H1 (cell line): Measurements from ENCODE around the gene SHANK1.

ENCODE experiments used
- EZH2 ChIP-seq: fragments of 200-600 bp; sonication (generic); IDR thresholded peaks from 2 replicates; pipeline ENCODE4 v1.7.1; 2012; ENCODE audit warnings: low read depth, mild to moderate bottlenecking, moderate library complexity, low read length, inconsistent platforms; ENCODE audit not compliant: severe bottlenecking
- MAFK ChIP-seq: IDR thresholded peaks from 2 replicates; pipeline ENCODE4 v1.6.1; 2012; ENCODE audit warnings: low read depth, mild to moderate bottlenecking, improper control_type of control experiment, low read length
- NRF1 ChIP-seq: IDR thresholded peaks from 2 replicates; pipeline ENCODE4 v1.6.1; 2011; ENCODE audit warnings: mild to moderate bottlenecking, low read depth, low read length, improper control_type of control experiment
- POLR2A ChIP-seq, 2 experiments: IDR thresholded peaks; 1 replicate in 1 of 2; 2 replicates in 1 of 2; pipeline ENCODE4 v1.6.1; 2011; ENCODE audit warnings: low read depth in 2 of 2, low read length in 2 of 2, mild to moderate bottlenecking in 2 of 2; ENCODE audit errors: control extremely low read depth in 1 of 2
- SIN3A ChIP-seq, 2 experiments: IDR thresholded peaks in 1 of 2; conservative IDR thresholded peaks in 1 of 2; 2 replicates each; pipeline ENCODE4 v1.6.1; 2011 to 2012; ENCODE audit warnings: low read length in 2 of 2, improper control_type of control experiment in 1 of 2, low read depth in 1 of 2, mild to moderate bottlenecking in 1 of 2
- TF ChIP-seq, protein P1 (sequence below), 3 experiments: IDR thresholded peaks; 1 replicate in 2 of 3; 2 replicates in 1 of 3; pipeline versions ENCODE4 v1.5.1 to v1.6.1; 2011; ENCODE audit warnings: low read length in 3 of 3, mild to moderate bottlenecking in 3 of 3, inconsistent platforms in 2 of 3, low read depth in 1 of 3, moderate library complexity in 1 of 3; ENCODE audit not compliant: insufficient read depth in 1 of 3; ENCODE audit errors: control extremely low read depth in 1 of 3

DNA sequence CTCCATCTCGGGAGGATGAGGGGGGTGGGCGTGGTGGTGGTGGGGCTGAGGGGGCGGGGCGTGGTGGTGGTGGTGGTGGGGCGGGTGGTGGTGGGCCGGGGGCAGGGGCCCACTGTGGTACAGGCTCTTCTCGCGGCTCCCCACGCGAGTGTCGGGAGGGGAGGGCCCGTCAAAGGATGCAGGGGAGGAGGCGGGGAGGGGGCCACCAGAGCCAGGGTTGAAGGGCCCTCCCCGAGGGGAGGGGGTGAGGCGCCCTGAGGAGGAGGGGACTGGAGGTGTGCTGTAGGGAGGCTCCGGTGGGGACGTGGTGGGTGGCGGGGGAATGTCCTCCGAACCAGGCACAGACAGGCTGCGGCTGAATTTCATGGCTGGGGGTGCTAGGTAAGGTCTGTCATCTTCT, 50.7 kb downstream of the SHANK1 start:
- no peak for TF ChIP-seq NRF1
- no peak for TF ChIP-seq POLR2A (IDR thresholded peaks at IDR 0.05; ENCODE audit: control extremely low read depth in 1 of 2, low read depth in 2 of 2, low read length in 2 of 2)
- TF ChIP-seq MAFK = no peak
- TF ChIP-seq, protein P1, sequence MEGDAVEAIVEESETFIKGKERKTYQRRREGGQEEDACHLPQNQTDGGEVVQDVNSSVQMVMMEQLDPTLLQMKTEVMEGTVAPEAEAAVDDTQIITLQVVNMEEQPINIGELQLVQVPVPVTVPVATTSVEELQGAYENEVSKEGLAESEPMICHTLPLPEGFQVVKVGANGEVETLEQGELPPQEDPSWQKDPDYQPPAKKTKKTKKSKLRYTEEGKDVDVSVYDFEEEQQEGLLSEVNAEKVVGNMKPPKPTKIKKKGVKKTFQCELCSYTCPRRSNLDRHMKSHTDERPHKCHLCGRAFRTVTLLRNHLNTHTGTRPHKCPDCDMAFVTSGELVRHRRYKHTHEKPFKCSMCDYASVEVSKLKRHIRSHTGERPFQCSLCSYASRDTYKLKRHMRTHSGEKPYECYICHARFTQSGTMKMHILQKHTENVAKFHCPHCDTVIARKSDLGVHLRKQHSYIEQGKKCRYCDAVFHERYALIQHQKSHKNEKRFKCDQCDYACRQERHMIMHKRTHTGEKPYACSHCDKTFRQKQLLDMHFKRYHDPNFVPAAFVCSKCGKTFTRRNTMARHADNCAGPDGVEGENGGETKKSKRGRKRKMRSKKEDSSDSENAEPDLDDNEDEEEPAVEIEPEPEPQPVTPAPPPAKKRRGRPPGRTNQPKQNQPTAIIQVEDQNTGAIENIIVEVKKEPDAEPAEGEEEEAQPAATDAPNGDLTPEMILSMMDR (IDR thresholded peaks at IDR 0.05; ENCODE audit: control extremely low read depth in 1 of 3, insufficient read depth in 1 of 3, low read depth in 1 of 3, low read length in 3 of 3) = no peak
- no peak for TF ChIP-seq EZH2
- TF ChIP-seq SIN3A (conservative IDR thresholded peaks at IDR 0.05 in 1 of 2, IDR thresholded peaks at IDR 0.05 in 1 of 2; ENCODE audit: low read depth in 1 of 2, low read length in 2 of 2) = no peak
